Activated CD4-positive, alpha-beta T cell treated with anti-CD3 and anti-CD28 coated beads, Interleukin-2, Interleukin-6, amounts not matched to agents 100 ng/mL and 50 ng/mL, durations not matched to agents 16 hours and 8 hours (primary cell): ENCODE data around the gene SLC4A9.

Source experiments
- DNase-seq: peaks from one replicate; pipeline ENCODE4 v3.0.0-alpha.2; 2020

The SLC4A9 gene, protein sequence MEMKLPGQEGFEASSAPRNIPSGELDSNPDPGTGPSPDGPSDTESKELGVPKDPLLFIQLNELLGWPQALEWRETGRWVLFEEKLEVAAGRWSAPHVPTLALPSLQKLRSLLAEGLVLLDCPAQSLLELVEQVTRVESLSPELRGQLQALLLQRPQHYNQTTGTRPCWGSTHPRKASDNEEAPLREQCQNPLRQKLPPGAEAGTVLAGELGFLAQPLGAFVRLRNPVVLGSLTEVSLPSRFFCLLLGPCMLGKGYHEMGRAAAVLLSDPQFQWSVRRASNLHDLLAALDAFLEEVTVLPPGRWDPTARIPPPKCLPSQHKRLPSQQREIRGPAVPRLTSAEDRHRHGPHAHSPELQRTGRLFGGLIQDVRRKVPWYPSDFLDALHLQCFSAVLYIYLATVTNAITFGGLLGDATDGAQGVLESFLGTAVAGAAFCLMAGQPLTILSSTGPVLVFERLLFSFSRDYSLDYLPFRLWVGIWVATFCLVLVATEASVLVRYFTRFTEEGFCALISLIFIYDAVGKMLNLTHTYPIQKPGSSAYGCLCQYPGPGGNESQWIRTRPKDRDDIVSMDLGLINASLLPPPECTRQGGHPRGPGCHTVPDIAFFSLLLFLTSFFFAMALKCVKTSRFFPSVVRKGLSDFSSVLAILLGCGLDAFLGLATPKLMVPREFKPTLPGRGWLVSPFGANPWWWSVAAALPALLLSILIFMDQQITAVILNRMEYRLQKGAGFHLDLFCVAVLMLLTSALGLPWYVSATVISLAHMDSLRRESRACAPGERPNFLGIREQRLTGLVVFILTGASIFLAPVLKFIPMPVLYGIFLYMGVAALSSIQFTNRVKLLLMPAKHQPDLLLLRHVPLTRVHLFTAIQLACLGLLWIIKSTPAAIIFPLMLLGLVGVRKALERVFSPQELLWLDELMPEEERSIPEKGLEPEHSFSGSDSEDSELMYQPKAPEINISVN

DNA sequence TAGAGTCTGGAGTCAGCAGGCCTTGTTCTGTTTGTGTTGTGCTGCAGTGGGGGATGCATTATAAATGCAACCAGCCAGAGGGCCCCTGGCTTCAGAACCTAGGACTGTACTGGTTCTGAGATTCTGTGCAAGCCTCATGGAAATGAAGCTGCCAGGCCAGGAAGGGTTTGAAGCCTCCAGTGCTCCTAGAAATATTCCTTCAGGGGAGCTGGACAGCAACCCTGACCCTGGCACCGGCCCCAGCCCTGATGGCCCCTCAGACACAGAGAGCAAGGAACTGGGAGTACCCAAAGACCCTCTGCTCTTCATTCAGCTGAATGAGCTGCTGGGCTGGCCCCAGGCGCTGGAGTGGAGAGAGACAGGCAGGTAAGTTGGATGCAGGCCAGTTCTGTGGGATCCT, at the start of gene SLC4A9:
Gene SLC4A9 (plus strand): TSS at position 94 of the 400 bp plus-strand sequence. CDS start 43 bp downstream, at position 137.
- DNase-seq: no peak

DNA sequence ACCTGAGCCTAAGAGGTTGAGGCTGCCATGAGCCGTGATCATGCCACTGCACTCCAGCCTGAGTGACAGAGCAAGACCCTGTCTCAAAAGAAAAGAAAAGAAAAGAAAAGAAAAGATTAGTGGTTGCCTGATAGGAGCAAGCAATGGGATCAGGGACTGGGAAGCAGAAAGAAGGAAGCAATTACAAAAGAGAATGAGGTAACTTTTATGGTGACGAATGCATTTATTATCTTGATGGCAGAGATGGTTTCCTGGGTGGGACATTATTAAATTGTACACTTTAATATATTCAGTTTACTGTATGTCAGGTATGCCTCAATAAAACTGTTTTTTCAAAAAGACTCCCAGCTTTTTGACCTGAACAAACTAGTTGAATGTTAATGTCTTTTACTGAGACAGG, 49.6 kb upstream of the SLC4A9 start:
- no peak for DNase-seq

DNA sequence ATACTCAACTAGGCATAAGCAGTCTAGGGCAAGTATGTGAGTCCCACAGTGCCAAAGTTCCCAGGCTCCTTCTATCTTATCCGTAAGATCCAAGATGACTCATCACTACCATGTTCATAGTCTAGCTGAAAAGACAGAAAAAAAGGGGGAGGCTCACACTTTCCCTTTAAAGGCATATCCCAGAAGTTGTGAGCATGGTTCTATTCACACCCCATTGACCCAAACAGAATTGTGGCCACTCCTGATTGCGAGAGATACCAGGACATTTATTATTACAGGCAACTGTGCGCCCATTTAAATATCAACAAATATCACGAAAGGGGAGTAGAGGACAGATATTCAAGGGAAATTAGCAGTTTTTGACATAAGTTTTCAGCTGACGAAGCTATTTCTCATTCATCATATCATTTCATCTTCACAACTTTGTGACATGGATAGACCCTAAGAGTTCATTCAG, 49.0 kb upstream of the SLC4A9 start:
- DNase-seq: no peak

DNA sequence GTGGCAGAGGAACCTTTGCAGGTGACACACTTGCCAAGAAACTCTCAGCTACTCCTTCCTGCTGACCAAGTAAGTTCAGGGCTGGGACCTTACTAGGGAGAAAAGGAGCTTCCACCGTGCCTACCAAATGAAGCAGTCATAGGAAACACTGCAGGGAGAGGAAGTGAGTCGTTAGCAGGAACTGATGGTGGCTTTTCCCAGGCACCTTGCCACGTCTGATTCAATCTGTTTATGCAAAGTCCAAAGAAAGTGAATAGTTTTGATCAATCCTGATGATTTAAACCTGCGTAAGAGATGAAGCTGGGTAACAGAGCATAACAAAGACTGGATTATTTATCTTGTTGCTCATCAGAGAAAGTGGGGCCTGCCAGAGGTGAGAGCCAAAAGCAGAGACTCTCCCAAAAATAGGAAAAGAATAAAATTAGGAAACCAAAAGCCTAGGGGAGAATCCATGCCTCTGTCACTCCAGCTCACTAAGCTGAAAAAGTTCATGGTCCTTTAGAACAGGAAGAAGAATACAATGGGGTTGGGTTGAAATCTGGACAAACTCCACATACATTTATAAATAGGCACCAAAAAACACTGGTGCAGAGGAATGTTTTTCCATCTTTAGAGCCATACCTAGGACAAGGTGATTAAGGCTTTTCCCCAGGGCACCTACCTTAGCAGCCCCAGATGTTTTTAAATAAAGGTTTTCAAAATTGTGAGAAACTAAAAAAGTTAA, 47.8 kb upstream of the SLC4A9 start:
- no peak for DNase-seq

DNA sequence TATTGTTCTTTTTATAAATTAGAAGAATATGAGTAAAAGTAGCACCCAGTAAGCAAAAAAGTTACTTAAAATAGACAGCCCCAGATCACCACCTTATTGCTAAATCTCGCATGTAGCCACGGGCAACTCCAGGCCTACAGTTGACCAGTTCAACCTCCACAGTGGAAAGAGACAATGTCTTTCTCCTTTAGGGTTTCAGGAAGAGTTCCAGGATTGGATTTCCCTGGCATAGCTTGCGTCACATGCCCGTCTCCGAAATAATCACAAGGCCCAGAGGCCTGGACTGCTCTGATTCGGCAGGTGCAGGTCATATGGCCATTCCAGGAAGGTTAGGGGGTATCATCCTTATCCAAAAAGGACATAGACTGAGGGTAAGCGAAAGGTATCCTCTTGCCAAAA, 47.2 kb upstream of the SLC4A9 start:
- no peak for DNase-seq

DNA sequence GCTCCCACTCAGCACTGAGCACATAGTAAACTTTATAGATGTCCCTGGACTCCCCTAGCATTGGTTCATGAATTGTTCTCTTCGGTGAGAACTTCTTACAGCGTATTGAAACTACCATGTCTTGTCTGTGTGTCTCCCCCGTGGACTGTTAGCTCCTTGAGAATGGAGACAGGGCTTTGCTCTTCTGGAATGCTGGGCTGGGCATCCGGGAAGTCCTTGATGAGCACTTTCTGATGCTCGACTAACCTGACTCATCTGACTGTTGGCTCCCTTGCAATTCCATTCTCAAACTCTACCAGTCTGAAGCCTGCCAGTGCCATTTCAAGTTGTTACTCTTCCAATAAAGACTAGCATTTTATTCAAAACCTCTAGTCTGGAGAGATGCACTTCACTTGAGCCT, 42.1 kb upstream of the SLC4A9 start:
- no peak for DNase-seq

DNA sequence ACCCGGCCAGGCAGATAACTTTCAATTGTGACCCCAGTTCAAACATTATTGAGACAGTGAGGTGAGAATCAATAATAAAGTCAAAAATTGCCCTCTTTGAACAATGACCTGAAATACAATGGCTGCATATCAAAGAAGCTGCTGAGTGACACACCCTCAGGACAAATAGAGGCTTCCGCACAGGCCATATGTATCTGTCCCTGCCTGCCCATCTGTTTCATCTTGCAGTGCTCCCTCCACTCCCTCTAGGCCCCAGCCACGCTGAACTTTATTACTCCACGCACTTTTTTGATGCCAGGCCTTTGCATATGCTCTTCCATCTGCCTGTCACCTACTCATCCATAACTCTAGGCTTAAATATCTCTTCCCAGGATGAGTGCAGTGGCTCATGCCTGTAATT, 41.2 kb upstream of the SLC4A9 start:
- no peak for DNase-seq

DNA sequence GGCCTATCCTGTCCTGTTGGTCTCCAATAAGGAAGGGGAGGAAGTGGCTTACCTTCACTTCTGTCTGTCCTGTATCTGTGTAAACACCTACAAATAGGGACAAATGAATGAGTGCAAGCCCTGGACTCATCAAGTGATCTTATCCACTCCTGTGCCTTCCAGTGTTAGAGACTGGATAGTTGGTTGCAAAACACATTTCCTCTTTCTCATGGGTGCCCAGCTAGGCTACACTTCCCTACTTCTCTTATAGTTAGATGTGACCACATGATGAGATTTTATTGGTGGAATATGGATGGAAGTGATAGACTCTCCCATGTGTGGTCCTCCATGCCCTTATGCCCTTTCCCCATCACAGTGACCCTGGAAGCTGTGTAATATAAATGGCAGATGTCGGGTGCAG, 40.2 kb upstream of the SLC4A9 start:
- DNase-seq: no peak

DNA sequence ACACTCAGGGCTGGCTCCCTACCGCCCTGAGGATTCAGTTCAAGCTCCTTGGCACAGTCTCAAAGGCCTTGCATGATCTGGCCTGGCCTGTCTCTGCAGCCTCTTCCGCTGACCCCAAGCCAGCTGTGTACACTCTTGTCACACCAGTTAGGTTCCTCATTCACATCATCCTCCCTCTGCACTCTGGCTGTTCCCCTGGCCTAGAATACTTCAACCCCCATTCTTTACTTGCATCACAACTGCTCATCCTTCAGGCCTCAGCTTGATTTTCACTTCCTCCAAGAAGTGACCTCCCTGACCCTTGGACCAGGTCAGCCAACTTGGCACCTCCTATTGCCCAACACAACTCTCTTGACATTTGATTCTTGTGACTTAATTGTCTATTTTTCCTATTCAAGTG, 38.2 kb upstream of the SLC4A9 start:
- DNase-seq: no peak

DNA sequence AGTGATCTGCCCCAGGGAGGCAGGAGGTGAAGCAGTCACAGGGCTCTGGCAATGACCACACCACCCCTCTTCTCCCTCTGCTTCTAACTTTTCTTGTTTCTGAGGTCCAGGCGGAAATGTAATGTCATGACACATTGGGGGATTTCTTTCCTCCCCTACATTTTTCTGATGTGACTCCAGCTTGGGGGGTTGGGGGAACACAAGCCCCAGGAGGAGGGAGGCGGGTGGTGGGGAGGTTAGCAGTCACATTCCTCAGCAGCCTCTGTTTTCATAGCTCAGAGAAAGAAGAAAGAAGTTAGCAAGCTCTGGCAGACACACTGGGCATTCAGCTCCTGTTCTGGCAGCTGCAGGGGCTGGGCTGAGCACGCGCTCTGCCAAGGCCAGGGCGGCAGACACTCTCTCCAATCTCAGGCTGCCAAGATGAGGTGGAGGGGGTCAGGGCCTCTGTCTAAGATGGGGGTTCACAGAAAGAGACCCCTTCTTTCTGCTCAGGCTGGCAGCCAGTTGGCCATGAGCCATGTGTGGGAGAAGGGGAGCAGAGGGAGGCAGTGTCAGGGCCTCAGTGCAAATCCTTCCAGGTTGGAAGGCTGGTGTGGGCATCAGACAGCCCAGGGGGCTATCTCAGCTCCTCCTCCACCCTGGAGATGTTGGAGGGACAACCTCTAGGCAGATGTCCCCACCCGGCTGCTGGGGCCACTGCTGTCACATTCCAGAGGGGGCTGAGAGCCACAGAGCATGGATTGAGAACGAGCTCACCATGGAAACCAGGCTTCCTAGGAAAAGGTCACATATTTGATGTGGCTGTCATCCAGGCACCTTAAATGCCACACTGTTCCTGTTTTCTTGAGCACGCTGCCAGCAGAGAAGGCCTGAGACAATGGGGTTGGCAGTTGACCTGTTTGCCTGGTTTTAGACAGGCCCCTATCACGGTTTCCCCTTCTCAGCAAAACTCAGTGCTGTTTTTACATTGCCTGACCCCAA, 37.0 kb upstream of the SLC4A9 start:
- no peak for DNase-seq

DNA sequence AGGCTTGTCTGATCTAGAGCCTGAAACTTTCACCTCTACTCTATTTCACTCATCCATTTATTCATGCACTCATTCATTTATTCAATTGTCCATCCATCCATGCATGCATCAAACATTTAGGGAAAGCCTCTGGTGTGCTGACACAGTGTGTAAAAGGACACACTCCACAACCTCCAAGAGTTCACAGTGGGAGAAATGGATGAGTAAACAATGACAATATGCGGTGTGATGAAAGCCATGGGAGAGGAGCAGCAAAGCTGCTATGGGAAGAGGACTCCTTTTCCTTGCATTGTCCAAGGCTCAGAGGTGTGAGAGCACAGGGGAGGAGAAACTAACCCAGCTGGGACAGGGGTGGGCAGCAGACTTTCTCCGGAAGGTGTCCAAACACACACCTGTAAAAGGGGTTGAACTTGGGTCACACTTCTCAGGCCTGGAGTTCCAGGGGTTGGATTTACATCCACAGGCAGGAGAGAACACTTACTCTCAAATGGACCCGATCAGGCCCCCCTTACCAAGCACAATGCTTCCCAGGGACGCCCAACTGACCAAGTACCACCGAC, 35.9 kb upstream of the SLC4A9 start:
- no peak for DNase-seq

DNA sequence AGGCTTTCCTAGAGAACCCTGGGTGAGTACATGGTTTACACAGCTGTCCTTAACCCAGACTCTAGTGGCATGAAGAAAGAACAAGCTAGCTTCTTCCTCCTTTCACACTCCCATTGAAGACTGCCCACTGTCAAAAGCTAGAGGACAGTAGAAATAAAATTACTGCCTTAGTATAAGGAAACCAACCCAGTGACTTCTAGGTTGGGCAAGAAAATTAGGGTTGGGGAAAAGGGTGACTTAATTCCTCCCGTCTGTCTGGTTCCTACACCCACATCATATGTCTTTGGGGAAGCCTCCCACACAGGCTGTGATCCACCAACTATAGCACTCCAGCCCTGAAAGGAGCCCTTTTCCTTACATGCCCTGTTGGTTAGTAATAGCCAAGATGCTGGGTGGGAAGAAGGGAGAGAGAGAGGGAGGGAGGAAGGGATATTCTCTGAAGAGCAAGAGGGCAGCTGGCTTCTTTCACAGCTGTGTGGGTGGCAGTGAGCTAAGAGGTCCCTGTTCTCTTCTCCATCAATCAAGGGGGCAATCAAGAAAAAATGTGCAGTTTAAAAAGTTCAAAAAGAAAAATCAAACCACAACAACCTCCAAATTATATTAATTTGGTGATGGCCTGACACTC, 35.3 kb upstream of the SLC4A9 start:
- no peak for DNase-seq

DNA sequence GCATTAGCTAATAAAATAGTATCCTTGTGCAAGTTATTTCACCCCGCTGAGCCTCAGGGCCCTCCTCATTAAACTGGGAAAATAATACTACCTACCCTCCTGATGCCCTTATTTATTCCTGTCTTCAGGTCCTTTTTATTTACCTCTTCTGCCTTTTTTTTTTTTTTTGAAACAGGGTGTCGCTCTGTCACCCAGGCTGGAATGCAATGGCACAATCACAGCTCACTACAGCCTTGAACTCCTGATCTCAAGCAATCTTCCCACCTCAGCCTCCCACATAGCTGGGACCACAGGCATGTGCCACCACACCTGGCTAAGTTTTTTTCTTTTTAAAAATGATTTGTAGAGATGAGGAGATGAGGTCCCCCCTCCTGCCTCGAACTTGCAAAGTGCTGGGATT, 34.5 kb upstream of the SLC4A9 start:
- no peak for DNase-seq

DNA sequence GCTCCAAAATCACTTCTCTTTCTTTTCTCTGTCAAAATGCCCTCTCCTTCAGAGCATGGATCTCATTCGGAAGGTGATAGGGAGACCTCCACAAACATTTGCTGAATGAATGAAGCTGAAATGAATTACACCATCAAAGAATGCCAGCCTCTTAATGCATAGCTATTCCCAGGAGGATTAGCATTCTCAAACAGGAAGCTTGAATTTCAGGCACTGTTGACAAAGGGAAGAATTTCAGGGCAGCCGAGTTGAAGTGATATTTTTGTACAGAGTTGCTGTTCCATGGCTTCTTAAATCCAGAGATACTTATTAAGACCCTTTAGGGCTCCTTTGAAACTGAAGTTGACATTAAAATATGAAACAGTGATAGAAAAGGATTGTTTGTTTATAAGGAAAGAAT, 32.4 kb upstream of the SLC4A9 start:
- no peak for DNase-seq

DNA sequence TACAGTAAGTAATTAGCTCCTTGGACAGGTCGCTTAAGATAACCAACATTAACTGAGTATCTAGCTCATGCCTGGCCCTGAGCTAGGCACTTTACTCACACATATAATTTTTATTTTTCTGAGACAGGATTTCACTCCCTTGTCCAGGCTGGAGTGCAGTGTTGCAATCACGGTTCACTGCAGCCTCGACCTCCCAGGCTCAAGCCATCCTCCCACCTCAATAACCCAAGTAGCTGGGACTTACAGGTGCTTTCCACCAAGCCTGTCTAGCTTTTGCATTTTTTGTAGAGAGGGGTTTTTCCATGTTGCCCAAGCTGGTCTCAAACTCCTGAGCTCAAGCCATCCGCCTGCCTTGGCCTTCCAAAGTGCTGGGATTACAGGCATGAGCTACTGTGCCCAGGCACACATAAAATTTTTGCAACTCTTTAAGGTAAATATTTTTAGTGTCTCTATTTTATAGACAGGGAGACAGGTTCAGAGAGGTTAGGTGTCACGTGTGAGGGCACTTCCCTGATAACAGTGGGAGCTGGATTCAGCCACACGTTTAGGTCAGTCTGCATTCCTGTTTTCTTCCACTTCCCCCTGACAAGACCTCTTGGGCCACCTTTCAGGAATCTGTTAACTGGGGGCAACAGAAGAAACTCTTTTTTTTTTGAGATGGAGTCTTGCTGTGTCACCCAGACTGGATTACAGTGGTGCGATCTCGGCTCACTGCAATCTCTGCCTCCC, 31.8 kb upstream of the SLC4A9 start:
- DNase-seq: no peak

DNA sequence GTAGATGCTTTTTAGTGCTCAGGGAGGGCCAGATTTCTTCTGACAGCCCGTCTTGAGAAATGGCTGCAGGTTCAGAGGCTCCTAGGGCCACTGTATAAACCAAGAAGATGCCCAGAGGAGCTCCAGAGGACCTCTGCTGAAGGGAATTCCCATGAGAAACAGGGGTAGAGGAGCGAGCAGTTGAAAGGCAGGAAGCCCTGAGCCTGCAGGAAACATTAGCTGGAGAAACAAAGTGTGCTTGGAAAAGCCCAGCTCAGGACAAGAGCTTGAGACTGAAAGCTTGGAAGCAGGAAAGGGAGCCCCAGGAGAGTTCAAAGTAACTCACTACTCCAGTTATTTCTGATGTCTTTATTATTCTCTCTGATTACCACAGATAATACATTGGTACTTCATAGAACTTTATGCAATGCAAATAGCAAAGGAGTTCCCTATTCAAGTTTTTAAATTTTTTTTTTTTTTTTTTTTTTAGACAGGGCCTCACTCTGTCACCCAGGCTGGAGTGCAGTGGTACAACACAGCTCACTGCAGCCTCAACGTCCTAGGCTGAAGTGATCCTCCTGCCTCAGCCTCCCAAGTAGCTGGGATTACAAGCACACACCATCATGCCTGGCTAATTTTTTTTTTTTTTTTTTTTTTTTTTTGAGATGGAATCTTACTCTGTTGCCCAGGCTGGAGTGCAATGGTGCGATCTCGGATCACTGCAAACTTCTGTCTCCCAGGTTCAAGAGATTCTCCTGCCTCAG, 30.1 kb upstream of the SLC4A9 start:
- no peak for DNase-seq

DNA sequence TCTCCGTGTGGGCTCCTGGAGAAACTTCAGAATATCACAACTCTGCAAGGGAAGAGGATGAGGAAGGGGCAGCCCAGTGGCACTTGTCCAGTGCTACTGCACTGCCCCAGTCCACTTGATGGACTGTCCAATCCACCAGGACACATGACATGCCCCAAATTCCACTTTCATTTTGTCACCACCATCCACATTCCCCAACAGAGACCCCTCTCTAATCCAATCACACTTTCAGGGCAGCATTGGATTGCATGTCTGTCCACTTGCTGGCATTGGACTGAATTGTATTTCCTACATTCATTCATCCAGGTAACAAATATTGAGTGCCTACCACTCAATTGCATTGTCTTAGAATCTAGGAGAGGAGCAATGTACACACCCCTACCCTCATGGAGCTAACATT, 28.4 kb upstream of the SLC4A9 start:
- DNase-seq: no peak

DNA sequence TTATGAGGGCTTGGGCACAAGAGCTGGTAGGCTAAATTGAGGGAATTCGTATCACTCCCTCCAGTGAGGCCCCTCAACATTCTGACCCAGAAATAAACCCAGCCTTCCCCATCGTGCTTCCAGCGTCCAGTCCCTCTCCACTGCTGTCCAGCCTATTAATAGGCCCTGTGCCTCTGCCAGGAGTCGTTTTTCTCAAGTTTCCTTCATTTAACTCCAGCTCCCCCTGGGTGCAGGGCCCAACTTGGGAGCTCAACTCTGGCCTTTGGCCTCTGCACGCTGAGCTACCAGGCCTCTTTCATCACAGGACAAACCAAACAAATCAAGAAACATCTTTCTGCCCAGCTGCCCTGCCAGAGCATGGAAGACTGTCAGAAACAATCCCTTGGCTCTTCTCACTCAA, 23.6 kb upstream of the SLC4A9 start:
- DNase-seq: no peak

DNA sequence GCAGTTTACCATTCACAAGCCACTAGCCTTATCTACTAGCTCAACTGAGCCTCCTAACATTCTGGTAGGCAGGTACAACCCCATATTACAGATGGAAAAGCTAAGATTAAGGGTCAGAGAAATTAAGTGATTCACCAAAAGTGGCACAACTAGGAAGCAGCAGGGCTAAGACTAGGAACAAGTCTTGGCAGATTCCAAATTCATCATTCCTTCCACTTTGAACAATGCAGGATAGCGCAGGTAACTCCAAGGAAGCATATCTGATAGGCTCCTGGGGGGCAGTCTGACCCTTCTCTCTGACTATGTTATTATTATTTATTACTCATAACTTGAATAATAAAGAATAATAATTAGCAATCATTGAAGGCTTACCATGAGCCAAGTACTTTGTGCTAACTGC, 22.1 kb upstream of the SLC4A9 start:
- DNase-seq: no peak

DNA sequence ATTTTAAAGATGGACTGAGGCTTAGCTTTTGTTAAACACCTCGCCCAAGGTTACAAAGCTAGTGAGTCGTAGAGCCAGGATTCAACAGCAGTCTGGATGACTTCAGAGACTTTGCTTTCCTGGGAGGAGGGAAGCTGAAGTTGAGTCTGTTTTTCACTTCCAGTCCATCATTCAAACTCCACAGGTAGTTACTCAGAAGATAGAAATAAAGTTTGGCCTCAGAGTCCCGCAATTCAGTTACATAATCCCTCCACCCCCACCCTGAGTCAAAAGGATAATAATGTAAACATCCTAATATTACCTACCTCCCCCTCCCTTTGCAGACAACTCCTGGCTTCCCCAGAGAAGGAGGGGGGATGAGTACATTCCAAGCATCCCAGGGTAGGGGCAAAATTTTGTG, 21.7 kb upstream of the SLC4A9 start:
- DNase-seq: no peak
